Activated gamma-delta T cell treated with anti-CD3 and anti-CD28 coated beads, Interleukin-2, amount 50 U/mL, for 16 hours (primary cell): ENCODE measurements around the gene TSR3.

Experiments
- DNase-seq: peaks from one replicate; pipeline ENCODE4 v3.0.0-alpha.2; 2020; ENCODE audit warnings: low read depth

TSR3 gene

DNA sequence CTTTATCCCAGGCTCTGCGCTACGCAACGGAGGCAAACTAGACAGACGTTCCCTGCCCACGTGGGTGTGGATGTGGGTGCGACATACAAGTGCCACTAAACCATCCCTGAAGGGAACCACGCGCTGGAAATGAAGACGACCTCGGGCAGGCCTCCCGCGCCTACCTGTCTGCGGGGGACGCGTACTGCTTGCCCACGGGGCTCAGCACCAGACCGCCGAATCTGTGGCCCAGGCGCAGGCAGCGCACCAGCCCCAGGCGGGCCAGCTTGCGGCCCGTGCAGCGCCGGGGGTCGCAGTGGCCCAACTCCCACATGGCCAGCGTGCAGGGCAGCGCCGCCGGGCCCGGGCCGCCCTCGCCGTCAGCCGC is 480 bp downstream of the TSR3 start:
- DNase-seq, result no peak

- DNase-seq, result no peak
These were observed 987 bp downstream of the TSR3 start for GRCh38 chr16:1350691-1351090.

GRCh38 chr16:1349951-1350350 is 1.7 kb downstream of the TSR3 start:
- DNase-seq, result no peak

- no peak for DNase-seq
These were observed 2.3 kb downstream of the TSR3 start for GRCh38 chr16:1349351-1349750.

DNA sequence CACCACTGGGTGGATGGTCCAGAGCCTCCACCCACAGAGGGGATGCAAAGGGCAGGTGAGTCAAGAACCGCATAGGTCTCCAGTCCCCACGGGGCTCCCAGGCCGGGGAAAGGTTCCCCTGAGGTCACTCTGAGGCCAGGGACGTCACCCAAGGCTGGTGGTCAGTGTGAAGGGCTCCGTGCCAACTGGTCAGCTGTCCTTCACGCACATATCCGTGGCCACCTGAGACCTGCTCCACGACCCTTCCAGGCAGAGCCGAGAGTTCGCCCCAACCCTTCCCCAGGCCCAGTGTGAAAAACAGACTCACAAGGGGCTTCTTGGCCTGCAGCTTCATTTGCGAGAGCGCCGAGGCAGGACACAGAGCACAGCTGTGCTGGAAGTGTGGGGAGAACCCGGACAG is 2.8 kb downstream of the TSR3 start:
- DNase-seq, result no peak

- no peak for DNase-seq
These were observed 3.2 kb downstream of the TSR3 start for GRCh38 chr16:1348441-1348840.

DNA sequence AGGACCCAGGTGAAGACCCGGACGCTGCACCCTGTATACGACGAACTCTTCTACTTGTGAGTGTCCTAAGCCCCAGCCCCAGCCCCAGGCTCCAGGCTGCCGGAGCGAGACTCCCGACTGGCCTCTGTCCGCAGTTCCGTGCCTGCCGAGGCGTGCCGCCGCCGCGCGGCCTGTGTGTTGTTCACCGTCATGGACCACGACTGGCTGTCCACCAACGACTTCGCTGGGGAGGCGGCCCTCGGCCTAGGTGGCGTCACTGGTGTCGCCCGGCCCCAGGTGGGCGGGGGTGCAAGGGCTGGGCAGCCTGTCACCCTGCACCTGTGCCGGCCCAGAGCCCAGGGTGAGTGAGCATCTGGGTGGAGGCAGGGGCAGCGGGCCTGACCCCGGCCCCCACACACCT is 3.7 kb downstream of the TSR3 start:
- no peak for DNase-seq

- DNase-seq, result no peak
These were observed 4.3 kb downstream of the TSR3 start for GRCh38 chr16:1347286-1347855.

GRCh38 chr16:1346422-1347285 is 5.0 kb downstream of the TSR3 start:
- no peak for DNase-seq

GRCh38 chr16:1345651-1346421 is 5.8 kb downstream of the TSR3 start:
- no peak for DNase-seq

GRCh38 chr16:1345087-1345486 is 6.6 kb downstream of the TSR3 start:
- DNase-seq, result no peak

- no peak for DNase-seq
These were observed 7.2 kb downstream of the TSR3 start for GRCh38 chr16:1344499-1344898.

GRCh38 chr16:1343428-1344242 is 8.0 kb downstream of the TSR3 start:
- no peak for DNase-seq

GRCh38 chr16:1342526-1343427 is 8.9 kb downstream of the TSR3 start:
- DNase-seq, result peak; percentile 90

DNA sequence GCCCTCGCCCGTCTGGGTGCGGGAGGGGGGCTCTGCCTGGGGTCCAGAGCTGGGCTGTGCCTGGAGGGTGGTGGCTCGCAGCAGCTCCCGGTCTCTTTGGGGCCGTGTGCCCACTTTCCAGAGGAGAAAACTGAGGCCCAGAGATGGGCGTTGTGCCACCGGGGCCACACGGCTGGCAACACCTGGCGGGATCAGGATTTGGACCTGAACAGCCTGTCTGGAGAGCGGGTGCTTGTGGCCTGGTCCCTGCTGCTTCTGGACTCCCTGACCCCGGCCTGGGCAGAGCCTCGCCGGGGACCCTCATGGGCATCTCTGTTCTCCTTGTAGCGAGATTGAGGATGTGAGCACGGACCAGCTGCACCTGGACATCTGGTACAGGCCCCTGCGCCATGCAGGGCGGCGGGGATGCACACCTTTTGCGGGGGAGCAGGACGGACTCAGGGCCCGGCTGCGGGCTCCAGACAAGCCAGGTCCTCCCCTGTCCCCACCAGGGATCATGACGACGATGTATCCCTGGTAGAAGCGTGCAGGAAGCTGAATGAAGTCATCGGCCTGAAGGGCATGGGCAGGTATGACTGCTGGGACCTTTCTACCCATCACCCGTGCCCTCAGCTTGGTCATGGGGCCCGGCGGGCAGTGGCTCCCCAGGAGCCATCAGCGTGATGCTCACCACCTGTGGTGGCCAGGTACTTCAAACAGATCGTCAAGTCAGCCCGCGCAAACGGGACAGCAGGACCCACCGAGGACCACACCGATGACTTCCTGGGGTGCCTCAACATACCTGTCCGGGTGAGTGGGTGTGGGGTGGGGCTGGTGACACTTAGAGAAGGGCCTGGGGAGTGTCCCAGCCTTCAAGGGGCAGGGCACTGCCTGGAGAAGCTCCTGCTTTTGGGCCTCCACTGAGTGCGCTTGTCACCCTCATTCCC is 9.9 kb downstream of the TSR3 start:
- no peak for DNase-seq

DNA sequence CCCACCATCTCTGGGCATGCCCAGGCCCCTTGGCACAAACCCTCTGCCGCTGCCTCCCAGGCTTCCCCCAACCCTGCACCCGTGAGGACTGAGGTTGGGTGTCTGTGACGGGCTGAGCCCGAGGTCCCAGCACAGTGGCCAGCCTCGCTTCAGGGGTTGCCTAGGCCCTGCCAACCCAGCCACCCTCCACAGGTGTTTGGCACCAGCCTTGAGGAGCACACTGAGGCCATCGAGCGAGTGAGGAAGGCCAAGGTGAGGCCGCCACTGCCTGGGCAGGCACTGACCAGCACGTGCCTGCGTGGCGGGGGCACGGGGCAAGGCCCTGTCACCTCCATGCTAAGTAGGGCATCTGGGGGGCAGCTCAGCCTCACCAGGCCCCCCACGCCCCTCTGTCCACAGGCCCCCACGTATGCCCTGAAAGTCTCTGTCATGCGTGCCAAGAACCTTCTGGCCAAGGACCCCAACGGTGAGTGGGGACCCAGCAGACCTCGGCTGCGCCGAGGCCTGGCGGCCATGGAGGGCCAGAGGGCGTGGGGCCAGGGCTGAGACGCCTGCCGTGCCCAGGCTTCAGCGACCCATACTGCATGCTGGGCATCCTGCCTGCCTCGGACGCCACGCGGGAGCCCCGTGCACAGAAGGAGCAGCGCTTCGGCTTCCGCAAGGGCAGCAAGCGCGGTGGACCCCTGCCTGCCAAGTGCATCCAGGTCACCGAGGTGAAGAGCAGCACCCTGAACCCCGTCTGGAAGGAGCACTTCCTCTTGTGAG is 10.8 kb downstream of the TSR3 start:
- no peak for DNase-seq

DNA sequence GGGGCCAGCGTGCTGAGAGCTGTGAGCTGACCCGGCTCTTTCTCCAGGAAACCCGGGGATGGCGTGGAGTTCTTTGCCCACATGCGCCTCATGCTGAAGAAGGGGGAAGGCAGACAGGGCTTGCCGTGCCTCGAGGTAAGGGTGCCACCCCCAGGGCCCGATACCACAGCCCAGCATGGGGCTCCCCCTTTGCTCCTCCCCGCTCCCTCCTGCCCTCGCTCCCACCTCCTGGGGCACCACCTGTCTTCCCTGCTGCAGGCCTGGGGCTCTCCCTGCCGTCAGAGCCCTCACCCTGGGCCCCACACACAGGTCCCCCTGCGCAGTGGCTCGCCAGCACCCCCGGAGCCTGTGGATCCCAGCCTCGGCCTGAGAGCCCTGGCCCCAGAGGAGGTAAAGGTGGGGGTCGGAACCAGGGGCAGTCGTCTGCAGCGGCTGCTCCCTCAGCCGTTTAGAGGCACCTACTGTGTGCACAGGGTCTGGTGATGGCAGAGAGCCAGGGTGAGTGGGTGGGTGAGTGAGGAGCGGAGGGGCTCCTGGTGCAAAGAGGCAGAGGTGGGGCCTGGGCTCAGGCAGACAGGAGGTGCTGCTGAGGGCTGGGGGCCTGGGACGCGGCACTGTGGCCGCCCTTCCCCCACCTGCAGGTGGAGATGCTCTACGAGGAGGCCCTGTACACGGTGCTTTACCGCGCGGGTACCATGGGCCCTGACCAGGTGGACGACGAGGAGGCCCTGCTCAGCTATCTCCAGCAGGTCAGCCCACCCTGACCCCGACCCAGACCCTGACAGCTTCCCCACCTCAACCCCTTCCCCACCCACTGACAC is 12.6 kb downstream of the TSR3 start:
- no peak for DNase-seq

- DNase-seq, result no peak
These were observed 13.5 kb downstream of the TSR3 start for GRCh38 chr16:1338119-1338730.
